ENCODE results near the gene CHRM1. TPM values are rescaled to one million over a fixed set of nuclear protein-coding genes. Genes with fewer than 3 reads are reported as not detected.
"Not testable (repeated sequence)": the region's sequence is repeated elsewhere in the genome, so short reads cannot be mapped to it uniquely, and the experiment has no call there.

CHRM1 gene
- total RNA-seq, 1 experiment from 2014 or later: not detected

- DNase-seq (ENCODE audit: extremely low read depth, low read depth): no peak
Measured at GRCh38 chr11:62879235-62879978, 41.8 kb downstream of the CHRM1 start.

- DNase-seq (ENCODE audit: extremely low read depth, low read depth): no peak
Measured at GRCh38 chr11:62876712-62877111, 44.5 kb downstream of the CHRM1 start.

- DNase-seq (ENCODE audit: extremely low read depth, low read depth): no peak
Measured at GRCh38 chr11:62875698-62876478, 45.3 kb downstream of the CHRM1 start.

- DNase-seq (ENCODE audit: extremely low read depth, low read depth): no peak
Measured at GRCh38 chr11:62874851-62875250, 46.3 kb downstream of the CHRM1 start.

GRCh38 chr11:62865635-62866034, 55.5 kb downstream of the CHRM1 start:
- no peak for DNase-seq (ENCODE audit: extremely low read depth, low read depth)

- DNase-seq (ENCODE audit: extremely low read depth, low read depth): no peak
Measured at GRCh38 chr11:62863687-62864335, 57.4 kb downstream of the CHRM1 start.

GRCh38 chr11:62861564-62862192, 59.5 kb downstream of the CHRM1 start:
- not testable (repeated sequence) for DNase-seq (ENCODE audit: extremely low read depth, low read depth)

- DNase-seq (ENCODE audit: extremely low read depth, low read depth): no peak
Measured at GRCh38 chr11:62860835-62861563, 60.2 kb downstream of the CHRM1 start.

GRCh38 chr11:62859281-62859703, 61.9 kb downstream of the CHRM1 start:
- not testable (repeated sequence) for DNase-seq (ENCODE audit: extremely low read depth, low read depth)

Small RNA genes within 50 kb of the gene (small RNA-seq; reads per million reads assigned to genes)
- 0 reads per million in 2 experiments for gene RN7SL259P

Other genes starting within 250 kb of the CHRM1 start
- 13.9 and 20.2 TPM in 2 replicates for gene UQCC3, start 249.7 kb downstream of the CHRM1 start, total RNA-seq (2014; rRNA removed; shearing (Covaris generic))
- gene LBHD1, start 249.1 kb downstream of the CHRM1 start, total RNA-seq (2014; rRNA removed; shearing (Covaris generic)): 5.4 and 5.5 TPM in 2 replicates
- 82.6 and 93.2 TPM in 2 replicates for gene UBXN1, start 242.3 kb downstream of the CHRM1 start, total RNA-seq (2014; rRNA removed; shearing (Covaris generic))
- gene LRRN4CL, start 231.8 kb downstream of the CHRM1 start, total RNA-seq (2014; rRNA removed; shearing (Covaris generic)): 0.02 TPM in 1 of 2 replicates, not detected in the other
- 57.4 and 59.2 TPM in 2 replicates for gene BSCL2, start 213.9 kb downstream of the CHRM1 start, total RNA-seq (2014; rRNA removed; shearing (Covaris generic))
- 0.17 TPM in 1 of 2 replicates, not detected in the other for gene GNG3, start 213.7 kb downstream of the CHRM1 start, total RNA-seq (2014; rRNA removed; shearing (Covaris generic))
- 4.4 and 7.5 TPM in 2 replicates for gene HNRNPUL2, start 193.9 kb downstream of the CHRM1 start, total RNA-seq (2014; rRNA removed; shearing (Covaris generic))
- gene TTC9C, start 192.9 kb downstream of the CHRM1 start, total RNA-seq (2014; rRNA removed; shearing (Covaris generic)): 25.8 and 28.8 TPM in 2 replicates
- gene ZBTB3, start 167.2 kb downstream of the CHRM1 start, total RNA-seq (2014; rRNA removed; shearing (Covaris generic)): 4.1 and 5.5 TPM in 2 replicates
- gene POLR2G, start 159.8 kb downstream of the CHRM1 start, total RNA-seq (2014; rRNA removed; shearing (Covaris generic)): 79.6 and 88.3 TPM in 2 replicates
- gene TAF6L, start 150.0 kb downstream of the CHRM1 start, total RNA-seq (2014; rRNA removed; shearing (Covaris generic)): 10.5 and 11.9 TPM in 2 replicates
- 38.4 and 44.3 TPM in 2 replicates for gene TMEM179B, start 134.0 kb downstream of the CHRM1 start, total RNA-seq (2014; rRNA removed; shearing (Covaris generic))
- 21.4 and 25.9 TPM in 2 replicates for gene TMEM223, start 129.4 kb downstream of the CHRM1 start, total RNA-seq (2014; rRNA removed; shearing (Covaris generic))
- gene NXF1, start 115.9 kb downstream of the CHRM1 start, total RNA-seq (2014; rRNA removed; shearing (Covaris generic)): 18.7 and 28.7 TPM in 2 replicates
- 14.7 and 15.9 TPM in 2 replicates for gene STX5, start 89.3 kb downstream of the CHRM1 start, total RNA-seq (2014; rRNA removed; shearing (Covaris generic))
- not detected in 2 replicates for gene TEX54, start 88.5 kb downstream of the CHRM1 start, total RNA-seq (2014; rRNA removed; shearing (Covaris generic))
- gene WDR74, start 81.8 kb downstream of the CHRM1 start, total RNA-seq (2014; rRNA removed; shearing (Covaris generic)): 64.7 and 71.2 TPM in 2 replicates
- gene SLC3A2, start 40.5 kb downstream of the CHRM1 start, total RNA-seq (2014; rRNA removed; shearing (Covaris generic)): 449 and 464 TPM in 2 replicates
- gene SLC22A6, start 63.6 kb upstream of the CHRM1 start, total RNA-seq (2014; rRNA removed; shearing (Covaris generic)): not detected in 2 replicates
- gene SLC22A8, start 94.5 kb upstream of the CHRM1 start, total RNA-seq (2014; rRNA removed; shearing (Covaris generic)): not detected in 2 replicates
- 0.05 TPM in 1 of 2 replicates, not detected in the other for gene SLC22A24, start 222.9 kb upstream of the CHRM1 start, total RNA-seq (2014; rRNA removed; shearing (Covaris generic))